ENCODE data around the gene CNIH2.
"Not testable (repeated sequence)": the region's sequence is repeated elsewhere in the genome, so short reads cannot be mapped to it uniquely, and the experiment has no call there.

Gene CNIH2

GRCh38 chr11:66277471-66278362 lies at the start of gene CNIH2:
Gene CNIH2, plus strand, starts transcription at chr11:66278175. Its CDS starts 282 bp downstream, at chr11:66278457.
- DNase-seq, result peak; percentile 48 to 57

GRCh38 chr11:66228521-66228920 lies 49.5 kb upstream of the CNIH2 start:
- no peak for DNase-seq

GRCh38 chr11:66230156-66230555 lies 47.8 kb upstream of the CNIH2 start:
- no peak for DNase-seq

- DNase-seq, result no peak
Measured at GRCh38 chr11:66230978-66231377, 47.0 kb upstream of the CNIH2 start.

GRCh38 chr11:66231561-66231960 lies 46.4 kb upstream of the CNIH2 start:
- no peak for DNase-seq

- no peak for DNase-seq
Measured at GRCh38 chr11:66232769-66233168, 45.2 kb upstream of the CNIH2 start.

GRCh38 chr11:66233301-66233700 lies 44.7 kb upstream of the CNIH2 start:
- DNase-seq, result no peak

- DNase-seq, result no peak
Measured at GRCh38 chr11:66235141-66235540, 42.8 kb upstream of the CNIH2 start.

- no peak for DNase-seq
Measured at GRCh38 chr11:66237867-66238266, 40.1 kb upstream of the CNIH2 start.

GRCh38 chr11:66238786-66239413 lies 39.1 kb upstream of the CNIH2 start:
- no peak for DNase-seq

- DNase-seq, result no peak
Measured at GRCh38 chr11:66239511-66239910, 38.5 kb upstream of the CNIH2 start.

GRCh38 chr11:66239998-66240780 lies 37.8 kb upstream of the CNIH2 start:
- no peak for DNase-seq

- no peak for DNase-seq
Measured at GRCh38 chr11:66240781-66241136, 37.2 kb upstream of the CNIH2 start.

GRCh38 chr11:66242095-66242765 lies 35.7 kb upstream of the CNIH2 start:
- no peak for DNase-seq

- DNase-seq, result no peak
Measured at GRCh38 chr11:66243782-66244535, 34.0 kb upstream of the CNIH2 start.

GRCh38 chr11:66247295-66247694 lies 30.7 kb upstream of the CNIH2 start:
- no peak for DNase-seq

- no peak for DNase-seq
Measured at GRCh38 chr11:66247801-66248200, 30.2 kb upstream of the CNIH2 start.

GRCh38 chr11:66248903-66249302 lies 29.1 kb upstream of the CNIH2 start:
- DNase-seq, result no peak

GRCh38 chr11:66251809-66252208 lies 26.2 kb upstream of the CNIH2 start:
- DNase-seq, result no peak

- not testable (repeated sequence) for DNase-seq
Measured at GRCh38 chr11:66253081-66253480, 24.9 kb upstream of the CNIH2 start.

GRCh38 chr11:66258473-66258893 lies 19.5 kb upstream of the CNIH2 start:
- DNase-seq, result no peak

- no peak for DNase-seq
Measured at GRCh38 chr11:66259225-66259624, 18.8 kb upstream of the CNIH2 start.
